Loucy (cell line): Measurements from ENCODE around the gene B3GALT5.

Experiments used
- H2AFZ ChIP-seq: fragments of 200-600 bp; sonication (generic); 2 replicates; pipeline ENCODE4 v1.6.0; 2016; ENCODE audit warnings: antibody characterized with exemption, mild to moderate bottlenecking, low read length, moderate library complexity
- H3F3A ChIP-seq: fragments of 200-600 bp; 2 replicates; pipeline ENCODE4 v1.6.0; 2016; ENCODE audit warnings: antibody characterized with exemption, low read depth, mild to moderate bottlenecking
- H3K27me3 ChIP-seq: fragments of 200-600 bp; sonication (generic); 2 replicates; pipeline ENCODE4 v1.6.1; 2014; ENCODE audit warnings: low read length, mild to moderate bottlenecking; ENCODE audit not compliant: insufficient read depth, poor library complexity, severe bottlenecking
- H3K36me3 ChIP-seq: fragments of 200-600 bp; sonication (generic); 2 replicates; pipeline ENCODE4 v1.6.1; 2016; ENCODE audit warnings: low read length; ENCODE audit not compliant: insufficient read depth
- H3K4me1 ChIP-seq: fragments of 200-600 bp; sonication (generic); 2 replicates; pipeline ENCODE4 v1.5.1; 2014; ENCODE audit warnings: low read length, mild to moderate bottlenecking; ENCODE audit not compliant: insufficient read depth, poor library complexity, severe bottlenecking
- H3K4me2 ChIP-seq: fragments of 200-600 bp; sonication (generic); 2 replicates; pipeline ENCODE4 v1.6.0; 2014; ENCODE audit warnings: antibody characterized with exemption, low read length, low read depth, mild to moderate bottlenecking; ENCODE audit not compliant: poor library complexity, severe bottlenecking
- H3K4me3 ChIP-seq: fragments of 200-600 bp; sonication (generic); 2 replicates; pipeline ENCODE4 v1.5.1; 2014; ENCODE audit warnings: low read length, mild to moderate bottlenecking, mixed read lengths; ENCODE audit not compliant: poor library complexity, severe bottlenecking
- H3K79me2 ChIP-seq: fragments of 200-600 bp; sonication (generic); 2 replicates; pipeline ENCODE4 v1.6.1; 2014; ENCODE audit warnings: low read length; ENCODE audit not compliant: insufficient read depth
- H3K9ac ChIP-seq: fragments of 200-600 bp; sonication (generic); 2 replicates; pipeline ENCODE4 v1.6.0; 2014; ENCODE audit warnings: mild to moderate bottlenecking, low read depth, low read length, moderate library complexity; ENCODE audit not compliant: poor library complexity, severe bottlenecking
- H3K9me2 ChIP-seq: fragments of 200-600 bp; sonication (generic); replicated peaks from 2 replicates; pipeline ENCODE4 v1.6.1; 2016; ENCODE audit warnings: low read depth, low read length, mixed read lengths
- H3K9me3 ChIP-seq: fragments of 200-600 bp; sonication (generic); 2 replicates; pipeline ENCODE4 v1.6.1; 2014; ENCODE audit warnings: mild to moderate bottlenecking, antibody characterized with exemption, low read length, low read depth; ENCODE audit not compliant: insufficient read depth
- H4K20me1 ChIP-seq: fragments of 200-600 bp; sonication (generic); 2 replicates; pipeline ENCODE4 v1.6.0; 2014; ENCODE audit warnings: antibody characterized with exemption, low read length, mild to moderate bottlenecking; ENCODE audit not compliant: insufficient read depth, poor library complexity, severe bottlenecking
- CTCF ChIP-seq: fragments of 200-600 bp; sonication (generic); conservative IDR thresholded peaks from 2 replicates; pipeline ENCODE4 v1.5.1; 2014; ENCODE audit warnings: mild to moderate bottlenecking, antibody characterized with exemption, low read length
- EZH2phosphoT487 ChIP-seq: fragments of 200-600 bp; IDR thresholded peaks from 2 replicates; pipeline ENCODE4 v1.6.1; 2018; ENCODE audit warnings: antibody characterized with exemption, mild to moderate bottlenecking, moderate library complexity, borderline replicate concordance

Gene B3GALT5

GRCh38 chr21:39715804-39716397, 103.2 kb downstream of the B3GALT5 start:
- no peak overlapping the region for H3K4me2 ChIP-seq
- no peaks in the 10 kb centered on the region for H3F3A ChIP-seq
- no peaks in the 10 kb centered on the region for H3K79me2 ChIP-seq
- TF ChIP-seq CTCF (peak; percentile 73), EZH2phosphoT487 (no peak)
- no peak overlapping the region for H3K9ac ChIP-seq
- H2AFZ ChIP-seq, result no peak overlapping the region
- H3K4me1 ChIP-seq, result no peaks in the 10 kb centered on the region
- H3K36me3 ChIP-seq, result no peaks in the 10 kb centered on the region
- H3K27me3 ChIP-seq, result no peaks in the 10 kb centered on the region
- H3K4me3 ChIP-seq, result no peak overlapping the region
- H3K9me2 ChIP-seq, result no peaks in the 10 kb centered on the region
- no peaks in the 10 kb centered on the region for H4K20me1 ChIP-seq
- H3K9me3 ChIP-seq, result no peaks in the 10 kb centered on the region

- Histone ChIP-seq H3K4me2 (no peak overlapping the region), H3K4me3 (no peak overlapping the region), H4K20me1 (no peaks in the 10 kb centered on the region), H3F3A (no peaks in the 10 kb centered on the region), H2AFZ (no peak overlapping the region), H3K9me2 (no peaks in the 10 kb centered on the region), H3K9me3 (no peaks in the 10 kb centered on the region; the same call in 1 of the 2 replicates), H3K9ac (no peak overlapping the region), H3K4me1 (no peaks in the 10 kb centered on the region), H3K27me3 (no peaks in the 10 kb centered on the region), H3K36me3 (no peaks in the 10 kb centered on the region), H3K79me2 (no peaks in the 10 kb centered on the region)
- TF ChIP-seq EZH2phosphoT487 (no peak), CTCF (no peak)
Measured at GRCh38 chr21:39720126-39720778, 107.5 kb downstream of the B3GALT5 start.

GRCh38 chr21:39721885-39722284, 109.1 kb downstream of the B3GALT5 start:
- TF ChIP-seq EZH2phosphoT487 (no peak), CTCF (no peak)
- Histone ChIP-seq H3K79me2 (no peaks in the 10 kb centered on the region), H3K9ac (no peak overlapping the region), H3K9me3 (peaks cover 5% of the 10 kb centered on the region; the same call in 1 of the 2 replicates), H3K27me3 (no peaks in the 10 kb centered on the region), H4K20me1 (no peaks in the 10 kb centered on the region), H3K4me3 (no peak overlapping the region), H3K36me3 (no peaks in the 10 kb centered on the region), H3K4me2 (no peak overlapping the region), H3K9me2 (no peaks in the 10 kb centered on the region), H3K4me1 (no peaks in the 10 kb centered on the region), H2AFZ (no peak overlapping the region), H3F3A (no peaks in the 10 kb centered on the region)
